CD4-positive, alpha-beta T cell (primary cell): ENCODE results near the gene GPR155. TPM values are rescaled to one million over a fixed set of nuclear protein-coding genes. Genes with fewer than 3 reads are reported as not detected.

ENCODE experiments used
- ATAC-seq: fragments of 200-7000 bp; cut with Tn5 transposase; one replicate; pipeline ENCODE4 v1.10.0; 2022; ENCODE audit warnings: mild to moderate bottlenecking; ENCODE audit not compliant: poor library complexity
- CTCF ChIA-PET: fragments of 350-600 bp; sonication (Branson Sonifier 250); formaldehyde crosslinking; loops from one replicate; lab custom pipeline; 2021; ENCODE audit warnings: antibody characterized with exemption, inconsistent platforms; lab: Charles Lee
- POLR2A ChIA-PET: fragments of 350-600 bp; sonication (Branson Sonifier 250); formaldehyde crosslinking; loops from one replicate; lab custom pipeline; 2021; ENCODE audit warnings: antibody characterized with exemption, inconsistent platforms; lab: Charles Lee
- DNase-seq, 14 experiments: peaks; one replicate each; pipeline ENCODE4 v3.0.0-alpha.2; 2013 to 2020; ENCODE audit warnings: mixed read lengths in 2 of 14
- H3K27ac ChIP-seq, 2 donors: one replicate each; pipeline versions ENCODE4 v1.5.1 to v1.7.0; 2013; ENCODE audit warnings: low read length in 2 of 2, low read depth in 1 of 2, mild to moderate bottlenecking in 1 of 2
- H3K27me3 ChIP-seq, 2 experiments: 1 replicate in 1 of 2; 2 replicates in 1 of 2; pipeline versions ENCODE4 v1.6.1 to v1.7.0; 2013; ENCODE audit warnings: low read length in 2 of 2, control low read depth in 1 of 2, mild to moderate bottlenecking in 1 of 2, moderate library complexity in 1 of 2; ENCODE audit not compliant: insufficient read depth in 2 of 2, control insufficient read depth in 1 of 2
- H3K36me3 ChIP-seq: one replicate; pipeline ENCODE4 v1.6.1; 2013; ENCODE audit warnings: low read length, control low read depth; ENCODE audit not compliant: insufficient read depth
- H3K4me1 ChIP-seq: one replicate; pipeline ENCODE4 v1.6.1; 2013; ENCODE audit warnings: low read length, control low read depth; ENCODE audit not compliant: insufficient read depth
- H3K4me3 ChIP-seq: one replicate; pipeline ENCODE4 v1.5.1; 2013; ENCODE audit warnings: mild to moderate bottlenecking, low read length, moderate library complexity
- H3K9me3 ChIP-seq, 2 experiments: 1 replicate in 1 of 2; 2 replicates in 1 of 2; pipeline versions ENCODE4 v1.6.1 to v1.7.0; 2013; ENCODE audit warnings: low read length in 2 of 2, mild to moderate bottlenecking in 2 of 2, control low read depth in 1 of 2, moderate library complexity in 1 of 2; ENCODE audit not compliant: control insufficient read depth in 1 of 2, insufficient read depth in 1 of 2
- H3K27ac Mint-ChIP-seq: one replicate; pipeline ENCODE4 v1.8.0; 2020; ENCODE audit warnings: mixed read lengths
- H3K27me3 Mint-ChIP-seq: one replicate; pipeline ENCODE4 v1.8.0; 2021; ENCODE audit warnings: mixed read lengths
- H3K36me3 Mint-ChIP-seq: one replicate; pipeline ENCODE4 v1.8.0; 2021; ENCODE audit warnings: low read depth, mixed read lengths
- H3K4me1 Mint-ChIP-seq: one replicate; pipeline ENCODE4 v1.8.0; 2021; ENCODE audit warnings: low read depth, mixed read lengths
- H3K4me3 Mint-ChIP-seq: one replicate; pipeline ENCODE4 v1.8.0; 2020; ENCODE audit warnings: mild to moderate bottlenecking, mixed read lengths
- H3K9me3 Mint-ChIP-seq: one replicate; pipeline ENCODE4 v1.8.0; 2020; ENCODE audit warnings: mixed read lengths
- intact Hi-C, 2 experiments: fragments of 100-400 bp; cut with DNase I in 1 of 2; cut with micrococcal nuclease in 1 of 2; formaldehyde crosslinking; loops; one replicate each; pipeline versions ENCODE4 v1.15.1 to v1.9.0; 2023 to 2025; cut with DNase I, micrococcal nuclease
- total RNA-seq, 174 experiments: library from RNA in 2 of 174; stranded (reverse) in 2 of 174; gene quantifications; one replicate each; pipeline ENCODE4 v1.2.3 and lab custom pipeline; 2021 to 2026
- TF ChIP-seq, protein P1 (sequence below): fragments of 200-600 bp; IDR thresholded peaks from one replicate; pipeline ENCODE4 v1.8.0; 2022; ENCODE audit warnings: antibody characterized with exemption, mild to moderate bottlenecking

The GPR155 gene
- total RNA-seq, 2 experiments from 2014 or later = 8.3 to 9.0 TPM

DNA sequence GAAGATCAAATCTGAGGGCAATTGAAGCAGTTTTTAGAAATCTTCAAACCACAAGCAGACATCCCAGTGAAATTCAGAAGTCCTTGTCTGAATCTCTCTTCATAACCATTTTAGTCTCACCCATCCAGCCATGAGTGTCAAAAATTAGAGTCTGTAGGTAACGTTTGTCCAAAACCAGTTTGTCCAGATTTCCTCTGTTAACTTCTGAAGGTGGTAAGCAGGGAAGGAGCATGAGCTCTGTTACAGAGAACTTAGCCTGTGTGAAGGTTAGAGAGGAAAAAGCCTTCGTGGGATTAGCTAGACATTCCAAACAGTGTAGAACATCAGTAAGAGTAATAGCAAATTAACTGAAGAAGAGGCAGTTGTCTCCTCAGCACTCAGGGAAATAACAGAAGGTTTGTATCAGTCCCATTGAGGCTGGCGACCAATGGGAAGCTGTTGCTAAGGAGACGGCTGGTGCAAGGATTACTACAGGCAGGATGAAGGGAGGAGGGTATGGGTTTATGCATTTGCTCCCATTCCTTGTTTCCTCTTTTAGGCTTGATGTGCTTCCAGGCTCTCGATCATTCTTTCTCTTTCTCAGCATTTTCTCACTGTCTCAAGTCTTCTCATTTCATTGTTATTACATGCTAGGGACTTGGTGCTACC is 8.7 kb upstream of the GPR155 start:
- Histone ChIP-seq H3K27ac (peak overlapping the region; percentile 85), H3K4me3 (no peak overlapping the region), H3K4me1 (peaks cover 42% of the 10 kb centered on the region), H3K9me3 (no peaks in the 10 kb centered on the region), H3K36me3 (no peaks in the 10 kb centered on the region), H3K27me3 (no peaks in the 10 kb centered on the region)
- TF ChIP-seq, protein P1, sequence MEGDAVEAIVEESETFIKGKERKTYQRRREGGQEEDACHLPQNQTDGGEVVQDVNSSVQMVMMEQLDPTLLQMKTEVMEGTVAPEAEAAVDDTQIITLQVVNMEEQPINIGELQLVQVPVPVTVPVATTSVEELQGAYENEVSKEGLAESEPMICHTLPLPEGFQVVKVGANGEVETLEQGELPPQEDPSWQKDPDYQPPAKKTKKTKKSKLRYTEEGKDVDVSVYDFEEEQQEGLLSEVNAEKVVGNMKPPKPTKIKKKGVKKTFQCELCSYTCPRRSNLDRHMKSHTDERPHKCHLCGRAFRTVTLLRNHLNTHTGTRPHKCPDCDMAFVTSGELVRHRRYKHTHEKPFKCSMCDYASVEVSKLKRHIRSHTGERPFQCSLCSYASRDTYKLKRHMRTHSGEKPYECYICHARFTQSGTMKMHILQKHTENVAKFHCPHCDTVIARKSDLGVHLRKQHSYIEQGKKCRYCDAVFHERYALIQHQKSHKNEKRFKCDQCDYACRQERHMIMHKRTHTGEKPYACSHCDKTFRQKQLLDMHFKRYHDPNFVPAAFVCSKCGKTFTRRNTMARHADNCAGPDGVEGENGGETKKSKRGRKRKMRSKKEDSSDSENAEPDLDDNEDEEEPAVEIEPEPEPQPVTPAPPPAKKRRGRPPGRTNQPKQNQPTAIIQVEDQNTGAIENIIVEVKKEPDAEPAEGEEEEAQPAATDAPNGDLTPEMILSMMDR = no peak
- DNase-seq (no peak), ATAC-seq (no peak)
- H3K36me3 Mint-ChIP-seq = no peaks in the 10 kb centered on the region
- H3K27ac Mint-ChIP-seq = peak overlapping the region; percentile 95
- H3K4me3 Mint-ChIP-seq = no peak overlapping the region
- no peaks in the 10 kb centered on the region for H3K27me3 Mint-ChIP-seq
- ChIA-PET POLR2A (interaction anchor here (1.7 to 3.4 kb wide), 3 partner anchors 8 to 52 kb away, joined by 7 to 16 read pairs (median 13); partner anchors contain the start of gene GPR155), CTCF (interaction anchor here (1.9 kb wide), 1 partner anchor 32 kb away, joined by 4 read pairs; no protein-coding TSS in a partner anchor)
- H3K9me3 Mint-ChIP-seq = no peaks in the 10 kb centered on the region
- H3K4me1 Mint-ChIP-seq = peaks cover 61% of the 10 kb centered on the region
- intact Hi-C loops = no loop called here

DNA sequence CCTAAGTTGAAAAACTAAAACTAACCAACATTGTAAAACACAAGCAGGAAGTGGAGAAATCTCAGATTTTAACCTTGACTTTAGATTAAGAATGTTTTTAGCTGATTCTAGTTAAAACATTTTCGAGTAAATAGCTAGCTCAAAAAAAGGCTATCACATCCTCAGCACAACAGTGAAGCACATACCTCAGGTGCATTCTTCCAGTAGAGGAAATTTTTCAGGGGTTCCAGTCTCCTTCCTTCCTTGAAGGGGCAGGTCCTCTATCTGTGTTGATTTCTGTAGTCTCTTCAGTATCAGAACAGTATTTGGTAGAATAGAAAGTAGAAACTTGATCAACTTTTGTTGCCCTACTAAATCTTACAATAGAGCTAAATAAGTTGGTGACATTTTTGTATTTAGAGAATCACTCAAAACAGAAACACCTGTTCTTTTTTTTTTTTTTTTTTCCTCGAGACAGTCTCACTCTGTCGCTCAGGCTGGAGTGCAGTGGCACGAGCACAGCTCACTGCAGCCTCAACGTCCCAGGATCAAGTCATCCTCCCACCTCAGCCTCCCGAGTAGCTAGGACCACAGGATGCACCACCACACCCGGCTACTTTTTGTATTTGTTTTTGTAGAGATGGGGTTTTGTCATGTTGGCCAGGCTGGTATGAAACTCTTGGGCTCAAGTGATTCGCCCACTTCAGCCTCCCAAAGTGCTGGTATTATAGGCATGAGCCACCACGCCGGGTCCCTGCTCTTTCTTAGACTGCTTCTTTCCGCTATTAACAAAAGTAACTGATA is 6.9 kb upstream of the GPR155 start:
- DNase-seq (peak in 8 of 14 experiments; percentile 5 to 54 (median 40)), ATAC-seq (peak; percentile 46)
- peak overlapping the region; percentile 90 for H3K4me3 Mint-ChIP-seq
- H3K27me3 Mint-ChIP-seq = no peaks in the 10 kb centered on the region
- H3K36me3 ChIP-seq = no peaks in the 10 kb centered on the region
- TF ChIP-seq, protein P1 = no peak
- peak overlapping the region; percentile 53 for H3K4me3 ChIP-seq
- no peaks in the 10 kb centered on the region for H3K9me3 Mint-ChIP-seq
- peaks cover 77% of the 10 kb centered on the region for H3K4me1 Mint-ChIP-seq
- peak overlapping the region; percentile 95 for H3K27ac Mint-ChIP-seq
- intact Hi-C loops = loop anchor here in 1 of 2 experiments (5.0 kb wide), 2 partner anchors 64 to 99 kb away; no protein-coding TSS in a partner anchor
- H3K27me3 ChIP-seq = no peaks in the 10 kb centered on the region
- H3K36me3 Mint-ChIP-seq = no peaks in the 10 kb centered on the region
- ChIA-PET POLR2A (interaction anchor here (0.6 to 5.1 kb wide), 26 partner anchors 8 to 245 kb away, joined by 3 to 80 read pairs (median 5); partner anchors contain the start of genes OLA1, SCRN3 and WIPF1), CTCF (interaction anchor here (0.7 to 2.1 kb wide), 4 partner anchors 13 to 31 kb away, joined by 3 to 7 read pairs (median 4); no protein-coding TSS in a partner anchor)
- peaks cover 51% of the 10 kb centered on the region for H3K4me1 ChIP-seq
- peak overlapping the region; percentile 85 for H3K27ac ChIP-seq
- no peaks in the 10 kb centered on the region for H3K9me3 ChIP-seq

DNA sequence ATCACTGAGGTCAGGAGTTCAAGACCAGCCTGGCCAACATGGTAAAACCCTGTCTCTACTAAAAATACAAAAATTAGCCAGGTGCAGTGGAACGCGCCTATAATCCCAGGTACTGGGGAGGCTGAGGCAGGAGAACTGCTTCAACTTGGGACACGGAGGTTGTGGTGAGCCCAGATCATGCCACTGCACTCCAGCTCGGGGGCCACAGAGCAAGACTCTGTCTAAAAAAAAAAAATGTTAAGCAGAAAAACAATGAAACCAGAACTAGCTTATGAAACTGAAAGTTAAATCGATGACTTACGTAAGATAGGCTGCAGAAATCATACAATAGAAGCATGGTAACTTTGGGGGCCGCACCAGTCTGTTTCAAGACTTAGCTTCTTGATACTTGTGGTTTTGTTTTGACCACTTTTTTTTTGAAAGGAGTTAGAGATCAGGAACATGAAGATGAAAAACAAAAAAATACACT is 6.2 kb upstream of the GPR155 start:
- TF ChIP-seq, protein P1 = no peak
- peak overlapping the region; percentile 95 for H3K27ac Mint-ChIP-seq
- Histone ChIP-seq H3K36me3 (no peaks in the 10 kb centered on the region), H3K27me3 (no peaks in the 10 kb centered on the region), H3K4me1 (peaks cover 54% of the 10 kb centered on the region), H3K27ac (peak overlapping the region; percentile 85), H3K4me3 (peak overlapping the region; percentile 53), H3K9me3 (no peaks in the 10 kb centered on the region)
- POLR2A ChIA-PET = interaction anchor here (0.7 to 5.1 kb wide), 25 partner anchors 8 to 245 kb away, joined by 3 to 80 read pairs (median 5); partner anchors contain the start of genes OLA1, SCRN3 and WIPF1
- no peaks in the 10 kb centered on the region for H3K9me3 Mint-ChIP-seq
- peak overlapping the region; percentile 90 for H3K4me3 Mint-ChIP-seq
- ATAC-seq = peak; percentile 83
- DNase-seq = peak; percentile 28 to 89 (median 56)
- CTCF ChIA-PET = interaction anchor here (1.3 to 2.1 kb wide), 2 partner anchors 16 to 30 kb away, joined by 3 to 7 read pairs; no protein-coding TSS in a partner anchor
- no peaks in the 10 kb centered on the region for H3K27me3 Mint-ChIP-seq
- H3K4me1 Mint-ChIP-seq = peaks cover 85% of the 10 kb centered on the region
- no peaks in the 10 kb centered on the region for H3K36me3 Mint-ChIP-seq
- intact Hi-C loops = loop anchor here in 1 of 2 experiments (5.0 kb wide), 2 partner anchors 64 to 99 kb away; no protein-coding TSS in a partner anchor
